ENCODE results near the gene PLEKHA6. TPM values are rescaled to one million over a fixed set of nuclear protein-coding genes. Genes with fewer than 3 reads are reported as not detected.
A peak's percentile ranks its signal among the peaks of the same experiment; 100 is the strongest.

The PLEKHA6 gene
- total RNA-seq, 4 donors from 2014 or later = 8.7 to 17.8 (median 11.4) TPM

- no peak overlapping the region for H3K4me3 ChIP-seq
- WGBS, 2 donors (ENCODE audit: low coverage in 1 of 2) = 81% methylated on average over 5 of the region's 9 CpGs; no CpG with 5 or more reads in 1 of the 2 donors
- H3K27ac ChIP-seq = no peak overlapping the region
- H3K36me3 ChIP-seq = no peaks in the 10 kb centered on the region
- no peak for TF ChIP-seq CTCF (IDR thresholded peaks at IDR 0.05)
- TF ChIP-seq POLR2A (IDR thresholded peaks at IDR 0.05) = no peak
- TF ChIP-seq EP300 (IDR thresholded peaks at IDR 0.05) = no peak
- no peaks in the 10 kb centered on the region for H3K9me3 ChIP-seq
- peaks cover 29% of the 10 kb centered on the region for H3K27me3 ChIP-seq
- no peak for ATAC-seq
- H3K4me1 ChIP-seq = peaks cover 0 to 44% (median 4%) of the 10 kb centered on the region in 3 donors
Measured at GRCh38 chr1:204268101-204268500, 91.6 kb downstream of the PLEKHA6 start.

GRCh38 chr1:204267191-204267601 lies 92.5 kb downstream of the PLEKHA6 start:
- Histone ChIP-seq H3K9me3 (no peaks in the 10 kb centered on the region), H3K27ac (no peak overlapping the region), H3K36me3 (no peaks in the 10 kb centered on the region), H3K4me1 (peaks cover 0 to 50% (median 4%) of the 10 kb centered on the region in 3 donors), H3K4me3 (no peak overlapping the region), H3K27me3 (peaks cover 29% of the 10 kb centered on the region)
- TF ChIP-seq POLR2AphosphoS5 (IDR thresholded peaks at IDR 0.05) (no peak), CTCF (IDR thresholded peaks at IDR 0.05) (no peak), POLR2A (IDR thresholded peaks at IDR 0.05) (no peak), EP300 (IDR thresholded peaks at IDR 0.05) (no peak)
- 27 to 48% methylated on average over 3 to 5 of the region's 9 CpGs for WGBS, 2 donors (ENCODE audit: low coverage in 1 of 2)
- ATAC-seq = no peak

GRCh38 chr1:204266504-204267034 lies 93.2 kb downstream of the PLEKHA6 start:
- Histone ChIP-seq H3K27me3 (peaks cover 29% of the 10 kb centered on the region), H3K9me3 (no peaks in the 10 kb centered on the region), H3K36me3 (no peaks in the 10 kb centered on the region), H3K4me3 (no peak overlapping the region), H3K27ac (no peak overlapping the region), H3K4me1 (peaks cover 0 to 50% (median 4%) of the 10 kb centered on the region in 3 donors)
- TF ChIP-seq POLR2A (IDR thresholded peaks at IDR 0.05) = no peak
- TF ChIP-seq CTCF (IDR thresholded peaks at IDR 0.05) = no peak
- TF ChIP-seq POLR2AphosphoS5 (IDR thresholded peaks at IDR 0.05) = no peak
- TF ChIP-seq EP300 (IDR thresholded peaks at IDR 0.05) = no peak
- peak; percentile 37 for ATAC-seq
- WGBS, 2 donors (ENCODE audit: low coverage in 1 of 2) = 65 to 79% methylated on average over 2 to 3 of the region's 5 CpGs

- no peak overlapping the region for H3K27ac ChIP-seq
- H3K4me1 ChIP-seq = peaks cover 0 to 50% (median 4%) of the 10 kb centered on the region in 3 donors
- peak; percentile 75 for ATAC-seq
- no peaks in the 10 kb centered on the region for H3K9me3 ChIP-seq
- no peaks in the 10 kb centered on the region for H3K36me3 ChIP-seq
- TF ChIP-seq POLR2A (IDR thresholded peaks at IDR 0.05) = no peak
- TF ChIP-seq EP300 (IDR thresholded peaks at IDR 0.05) = no peak
- H3K27me3 ChIP-seq = peaks cover 29% of the 10 kb centered on the region
- H3K4me3 ChIP-seq = no peak overlapping the region
- WGBS, 2 donors (ENCODE audit: low coverage in 1 of 2) = 60% methylated on average over 1 of the region's 2 CpGs; no CpG with 5 or more reads in 1 of the 2 donors
Measured at GRCh38 chr1:204265665-204266064, 94.1 kb downstream of the PLEKHA6 start.

- Histone ChIP-seq H3K4me3 (no peak overlapping the region), H3K36me3 (no peaks in the 10 kb centered on the region), H3K27ac (no peak overlapping the region), H3K9me3 (no peaks in the 10 kb centered on the region), H3K4me1 (peaks cover 0 to 50% (median 4%) of the 10 kb centered on the region in 3 donors), H3K27me3 (peaks cover 28% of the 10 kb centered on the region)
- ATAC-seq = no peak
- TF ChIP-seq POLR2AphosphoS5 (IDR thresholded peaks at IDR 0.05) = no peak
- TF ChIP-seq EP300 (IDR thresholded peaks at IDR 0.05) = no peak
- no peak for TF ChIP-seq POLR2A (IDR thresholded peaks at IDR 0.05)
- no peak for TF ChIP-seq CTCF (IDR thresholded peaks at IDR 0.05)
- WGBS, 2 donors (ENCODE audit: low coverage in 1 of 2) = 52% methylated on average over 3 of the region's 8 CpGs; no CpG with 5 or more reads in 1 of the 2 donors
Measured at GRCh38 chr1:204264805-204265204, 94.9 kb downstream of the PLEKHA6 start.
